NCI-H1436 (cell line): Measurements from ENCODE around the gene ZNF804A.
A peak's percentile ranks its signal among the peaks of the same experiment; 100 is the strongest.
"Not testable (repeated sequence)": the region's sequence is repeated elsewhere in the genome, so short reads cannot be mapped to it uniquely, and the experiment has no call there.

Experiments
- DNase-seq: peaks from one replicate; lab custom pipeline; 2025; lab: John Stamatoyannopoulos, UW

Gene ZNF804A

DNA sequence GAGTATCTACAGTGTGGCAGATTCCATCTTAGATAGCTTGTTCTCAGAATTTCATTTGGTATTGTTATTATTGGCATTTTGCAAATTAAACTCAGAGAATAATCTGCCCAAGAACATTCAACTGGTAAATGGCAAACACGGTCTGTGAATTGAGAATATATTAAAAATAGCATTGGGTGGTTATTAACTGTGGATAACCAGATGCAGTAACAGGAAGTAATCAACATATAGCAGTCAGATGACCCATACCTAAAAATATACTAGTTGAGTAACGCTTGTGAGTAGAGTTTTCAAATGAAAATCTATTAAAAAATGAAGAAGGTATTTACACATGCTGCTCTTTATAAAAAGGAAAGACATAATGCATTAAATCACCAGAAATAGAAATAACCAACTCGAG, 129.5 kb downstream of the ZNF804A start:
- no peak for DNase-seq

DNA sequence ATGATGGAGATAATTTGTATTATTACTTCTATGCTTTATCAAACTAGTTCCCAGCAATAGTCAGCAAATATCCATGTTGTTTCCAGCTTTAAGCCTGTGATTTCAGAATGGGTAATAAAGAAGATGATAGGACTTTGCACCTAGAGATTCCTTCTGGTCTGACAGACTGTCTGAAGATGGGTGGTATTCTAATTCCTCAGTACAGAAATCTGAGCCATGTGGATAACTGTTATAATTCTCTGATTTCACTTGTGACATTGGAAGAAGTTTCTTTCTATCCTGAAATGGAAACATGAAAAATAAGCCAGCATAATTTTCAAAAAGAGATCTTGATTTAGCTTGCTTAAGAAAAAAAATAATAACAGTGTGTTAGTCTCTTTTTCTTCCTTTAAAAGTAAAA, 130.1 kb downstream of the ZNF804A start:
- no peak for DNase-seq

GRCh38 chr2:184729581-184729980, 131.3 kb downstream of the ZNF804A start:
- no peak for DNase-seq

GRCh38 chr2:184730288-184730687, 132.0 kb downstream of the ZNF804A start:
- no peak for DNase-seq

- no peak for DNase-seq
Observed at GRCh38 chr2:184734338-184734737, 136.0 kb downstream of the ZNF804A start.

- DNase-seq, result no peak
Observed at GRCh38 chr2:184735611-184736010, 137.3 kb downstream of the ZNF804A start.

DNA sequence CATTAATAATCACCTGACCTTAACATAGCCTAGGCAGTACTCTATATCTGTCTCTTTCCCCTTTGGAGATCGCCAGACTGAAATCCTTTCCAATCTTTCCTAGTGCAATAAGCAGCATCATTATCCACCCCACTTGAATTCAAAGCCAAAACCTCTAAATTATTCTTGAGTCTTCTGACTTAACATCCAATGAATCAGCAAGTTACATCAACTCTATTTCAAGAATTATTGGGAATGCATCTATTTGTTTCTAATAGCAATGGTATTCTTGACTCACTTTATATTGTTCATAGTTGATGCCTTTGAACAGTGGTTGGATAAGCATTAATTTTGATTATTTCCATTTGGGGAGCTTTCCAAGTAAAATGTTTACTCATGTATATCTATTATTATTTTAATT, 144.8 kb downstream of the ZNF804A start:
- DNase-seq, result no peak

DNA sequence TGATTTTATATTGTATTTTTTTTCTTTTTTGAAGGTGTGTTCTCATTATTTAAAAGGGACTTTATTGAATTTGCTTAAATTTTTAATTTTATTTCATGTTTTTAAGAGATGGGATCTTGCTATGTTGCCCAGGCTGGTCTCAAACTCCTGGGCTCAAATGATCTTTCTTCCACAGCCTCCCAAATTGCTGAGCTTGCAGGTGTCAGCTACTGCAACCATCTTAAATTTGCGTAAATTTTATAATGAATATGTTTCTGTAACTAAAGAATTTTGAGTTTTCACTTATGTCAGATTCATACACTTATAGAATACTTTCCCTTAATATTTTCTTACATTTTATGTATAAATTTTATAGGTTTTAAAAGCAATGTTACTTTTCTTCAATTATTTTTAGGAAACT, 157.8 kb downstream of the ZNF804A start:
- DNase-seq, result no peak

- no peak for DNase-seq
Observed at GRCh38 chr2:184756885-184757284, 158.6 kb downstream of the ZNF804A start.

DNA sequence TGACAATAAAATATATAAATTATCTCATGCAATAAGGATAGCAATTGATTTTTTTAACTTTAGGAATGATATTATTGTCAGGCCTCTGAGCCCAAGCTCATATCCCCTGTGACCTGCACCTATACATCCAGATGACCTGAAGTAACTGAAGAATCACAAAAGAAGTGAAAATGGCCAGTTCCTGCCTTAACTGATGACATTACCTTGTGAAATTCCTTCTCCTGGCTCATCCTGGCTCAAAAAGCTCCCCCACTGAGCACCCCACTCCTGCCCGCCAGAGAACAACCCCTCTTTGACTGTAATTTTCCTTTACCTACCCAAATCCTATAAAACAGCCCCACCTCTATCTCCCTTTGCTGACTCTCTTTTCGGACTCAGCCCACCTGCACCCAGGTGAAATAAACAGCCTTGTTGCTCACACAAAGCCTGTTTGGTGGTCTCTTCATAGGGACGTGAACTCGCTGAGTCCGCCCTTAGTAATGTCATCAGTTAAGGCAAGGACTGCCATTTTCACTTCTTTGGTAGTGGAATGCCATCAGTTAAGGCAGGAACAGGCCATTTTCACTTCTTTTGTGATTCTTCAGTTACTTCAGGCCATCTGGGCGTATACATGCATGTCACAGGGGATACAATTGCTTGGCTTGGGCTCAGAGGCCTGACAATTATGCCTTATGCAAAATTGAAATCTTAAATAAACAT, 161.4 kb downstream of the ZNF804A start:
- DNase-seq, result not testable (repeated sequence)

DNA sequence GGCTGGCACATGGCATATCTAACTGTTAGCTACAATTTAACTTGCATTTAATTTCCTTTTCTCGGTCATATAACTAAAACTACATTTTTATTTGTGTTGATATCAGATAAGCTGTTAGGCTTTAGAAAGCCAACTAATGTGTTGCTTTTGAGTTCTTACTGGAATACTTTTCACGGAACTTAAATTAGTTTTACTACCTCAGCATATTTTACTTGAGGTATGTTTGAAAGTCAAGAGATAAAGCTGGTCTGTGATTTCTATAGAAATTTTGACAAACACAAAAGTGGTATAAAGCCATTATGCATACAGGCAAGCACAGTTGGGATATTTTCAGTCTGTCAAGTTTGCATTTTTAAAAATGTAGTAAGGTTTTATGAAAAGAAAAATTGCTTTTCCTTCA, 162.6 kb downstream of the ZNF804A start:
- DNase-seq, result no peak

DNA sequence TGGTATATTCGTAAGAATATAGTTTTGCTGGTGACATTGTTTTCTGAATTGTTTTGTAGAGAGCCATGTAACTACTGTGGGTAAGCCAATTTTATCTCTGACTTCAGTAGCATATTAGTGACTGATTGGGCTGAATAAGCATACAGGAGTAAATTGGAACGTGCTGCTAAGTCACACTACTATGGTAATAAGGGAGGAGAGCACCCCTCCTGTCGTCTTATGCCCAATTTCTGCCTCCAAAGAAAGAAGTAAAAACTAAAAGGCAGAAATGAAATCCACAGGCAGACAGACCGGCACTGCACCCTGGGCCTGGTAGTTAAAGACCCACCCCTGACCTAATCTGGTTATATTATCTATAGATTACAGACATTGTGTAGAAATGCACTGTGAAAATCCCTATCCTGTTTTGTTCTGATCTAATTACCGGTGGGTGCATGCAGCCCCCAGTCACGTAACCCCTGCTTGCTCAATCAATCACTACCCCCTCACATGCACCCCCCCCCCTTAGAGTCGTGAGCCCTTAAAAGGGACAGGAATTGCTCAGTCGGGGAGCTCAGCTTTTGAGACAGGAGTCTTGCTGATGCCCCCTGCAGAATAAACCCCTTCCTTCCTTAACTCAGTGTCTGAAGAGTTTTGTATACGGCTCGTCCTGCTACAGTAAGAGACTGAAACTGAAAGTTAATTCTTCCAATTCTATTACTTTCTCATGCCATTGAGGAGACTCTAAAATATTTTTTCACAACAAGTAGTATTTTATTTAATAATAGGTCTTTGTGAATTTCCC, 167.0 kb downstream of the ZNF804A start:
- DNase-seq, result no peak

GRCh38 chr2:184767059-184767458, 168.7 kb downstream of the ZNF804A start:
- no peak for DNase-seq

- DNase-seq, result peak; percentile 7
Observed at GRCh38 chr2:184769023-184769422, 170.7 kb downstream of the ZNF804A start.

- DNase-seq, result no peak
Observed at GRCh38 chr2:184769686-184770085, 171.4 kb downstream of the ZNF804A start.

- no peak for DNase-seq
Observed at GRCh38 chr2:184779777-184780176, 181.4 kb downstream of the ZNF804A start.

DNA sequence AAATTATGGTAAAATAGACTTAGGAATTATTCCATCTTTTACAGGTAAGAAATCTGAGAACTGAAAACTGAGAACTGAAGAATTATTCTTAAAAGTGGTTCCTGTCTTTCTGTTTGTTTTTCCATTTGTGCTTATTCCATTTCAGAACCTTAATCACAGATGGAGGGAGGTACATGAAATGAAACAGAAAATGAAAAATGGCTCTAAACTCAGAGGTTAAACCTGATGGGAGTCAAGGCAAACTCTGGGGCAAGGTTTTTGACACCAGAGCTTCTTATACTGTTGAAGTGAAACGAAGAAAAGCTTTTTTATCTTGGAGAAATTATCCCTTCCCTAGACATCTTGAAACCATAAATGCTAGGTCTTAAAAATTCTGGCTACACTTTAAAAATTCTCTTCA, 182.1 kb downstream of the ZNF804A start:
- DNase-seq, result no peak

GRCh38 chr2:184780944-184781343, 182.6 kb downstream of the ZNF804A start:
- DNase-seq, result no peak

DNA sequence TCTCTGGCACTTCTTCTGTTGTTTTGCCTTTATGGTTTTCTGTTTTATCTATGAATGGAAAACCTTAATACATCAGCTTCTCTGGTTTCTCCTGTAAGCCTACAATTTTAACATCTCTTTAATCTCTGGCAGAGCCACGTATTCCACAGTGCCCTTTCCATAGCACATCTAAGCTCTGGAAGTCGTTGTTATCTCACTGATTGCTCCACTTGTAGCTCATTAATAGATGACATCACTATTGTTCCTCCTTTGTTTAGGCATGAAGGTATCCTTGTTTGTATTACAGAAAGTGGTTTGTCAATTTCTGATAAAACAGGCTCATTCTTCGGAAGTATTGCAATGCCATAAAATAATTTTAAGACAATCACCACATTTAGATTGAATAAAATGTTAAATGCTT, 185.2 kb downstream of the ZNF804A start:
- DNase-seq, result no peak

DNA sequence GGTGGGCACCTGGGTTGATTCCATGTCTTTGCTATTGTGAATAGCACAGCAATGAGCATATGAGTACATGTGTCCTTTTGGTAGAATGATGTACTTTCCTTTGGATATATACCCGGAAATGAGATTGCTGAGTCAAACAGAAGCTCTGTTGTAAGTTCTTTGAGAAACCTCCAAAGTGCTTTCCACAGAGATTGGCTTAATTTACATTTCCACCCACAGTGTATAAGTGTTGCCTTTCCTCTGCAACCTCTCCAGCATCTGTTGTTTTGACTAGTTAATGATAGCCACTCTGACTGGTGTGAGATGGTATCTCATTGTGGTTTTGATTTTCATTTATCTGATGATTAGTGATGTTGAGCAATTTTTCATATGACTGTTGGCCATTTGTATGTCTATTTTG, 194.8 kb downstream of the ZNF804A start:
- no peak for DNase-seq

- no peak for DNase-seq
Observed at GRCh38 chr2:184799379-184799778, 201.1 kb downstream of the ZNF804A start.

DNA sequence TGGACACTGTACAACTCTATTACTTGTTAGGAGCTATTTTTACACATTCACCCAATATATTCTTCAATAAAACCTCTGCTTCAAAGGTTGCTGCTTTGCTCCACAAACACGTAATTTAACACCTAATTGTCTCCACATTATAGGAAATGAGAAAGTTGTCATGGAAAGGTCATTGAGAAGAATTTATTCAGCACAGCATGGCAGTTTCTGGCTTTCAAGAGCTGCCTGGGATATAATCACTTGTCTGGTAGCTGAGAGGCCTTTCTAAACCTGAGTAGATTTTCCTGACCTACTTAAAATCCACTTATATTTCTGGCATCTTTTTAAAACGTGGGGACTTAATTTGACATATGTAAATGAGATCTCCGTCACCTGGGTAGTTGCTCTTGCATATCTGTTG, 216.1 kb downstream of the ZNF804A start:
- peak; percentile 19 for DNase-seq

GRCh38 chr2:184815824-184816223, 217.5 kb downstream of the ZNF804A start:
- no peak for DNase-seq

DNA sequence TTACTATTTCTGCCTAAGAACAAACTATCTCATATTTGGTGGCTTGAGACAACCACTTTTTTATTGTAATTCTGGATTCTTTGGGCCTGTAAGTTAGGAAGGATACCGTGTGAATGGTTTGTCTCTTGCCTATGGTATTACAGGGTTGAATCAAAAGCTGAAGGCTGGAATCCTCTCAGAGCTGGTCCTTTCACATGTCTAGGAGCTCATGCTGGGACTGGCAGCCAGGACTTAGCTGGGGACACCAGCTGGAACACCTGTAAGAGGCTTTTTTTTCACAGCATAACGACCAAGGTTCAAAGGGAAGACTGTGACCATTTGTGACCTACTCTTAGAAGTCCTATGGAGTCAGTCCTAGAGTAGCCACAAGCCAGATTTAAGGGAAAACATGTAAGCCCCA, 226.3 kb downstream of the ZNF804A start:
- no peak for DNase-seq
